ENCODE measurements around the gene IL1RAPL1.

IL1RAPL1 gene

DNA sequence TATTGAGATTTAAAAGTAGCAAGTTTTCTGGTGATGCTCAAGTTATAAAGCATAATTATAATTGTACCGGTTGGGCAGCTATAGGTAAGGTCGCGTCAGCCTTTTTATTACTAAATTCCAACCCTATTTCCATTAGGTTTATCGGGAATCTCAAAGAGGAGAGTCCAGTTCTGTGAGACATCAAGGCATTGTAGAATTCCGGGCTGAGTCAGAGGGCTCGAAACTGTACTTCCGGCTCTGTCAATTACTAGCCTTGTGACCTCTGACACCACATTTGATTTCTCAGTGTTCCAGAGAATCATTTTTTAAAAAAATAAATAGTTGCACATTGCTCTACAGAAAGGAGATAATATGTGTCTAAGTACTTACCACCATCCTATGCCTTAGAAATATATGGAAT lies 4.3 kb downstream of the IL1RAPL1 start:
- no peaks in the 10 kb centered on the region for H3K36me3 ChIP-seq (ENCODE audit: insufficient read depth, low read length)
- ATAC-seq (ENCODE audit: insufficient read depth, low read depth) (no peak), DNase-seq (no peak)
- H3K9ac ChIP-seq (ENCODE audit: low read depth, low read length): no peak overlapping the region
- no peaks in the 10 kb centered on the region for H3K79me2 ChIP-seq (ENCODE audit: insufficient read depth, low read length)
- no peaks in the 10 kb centered on the region for H3K9me3 ChIP-seq (ENCODE audit: insufficient read depth, low read length, severe bottlenecking)
- no peak overlapping the region for H2AFZ ChIP-seq (ENCODE audit: low read depth, low read length)
- TF ChIP-seq, protein P1, sequence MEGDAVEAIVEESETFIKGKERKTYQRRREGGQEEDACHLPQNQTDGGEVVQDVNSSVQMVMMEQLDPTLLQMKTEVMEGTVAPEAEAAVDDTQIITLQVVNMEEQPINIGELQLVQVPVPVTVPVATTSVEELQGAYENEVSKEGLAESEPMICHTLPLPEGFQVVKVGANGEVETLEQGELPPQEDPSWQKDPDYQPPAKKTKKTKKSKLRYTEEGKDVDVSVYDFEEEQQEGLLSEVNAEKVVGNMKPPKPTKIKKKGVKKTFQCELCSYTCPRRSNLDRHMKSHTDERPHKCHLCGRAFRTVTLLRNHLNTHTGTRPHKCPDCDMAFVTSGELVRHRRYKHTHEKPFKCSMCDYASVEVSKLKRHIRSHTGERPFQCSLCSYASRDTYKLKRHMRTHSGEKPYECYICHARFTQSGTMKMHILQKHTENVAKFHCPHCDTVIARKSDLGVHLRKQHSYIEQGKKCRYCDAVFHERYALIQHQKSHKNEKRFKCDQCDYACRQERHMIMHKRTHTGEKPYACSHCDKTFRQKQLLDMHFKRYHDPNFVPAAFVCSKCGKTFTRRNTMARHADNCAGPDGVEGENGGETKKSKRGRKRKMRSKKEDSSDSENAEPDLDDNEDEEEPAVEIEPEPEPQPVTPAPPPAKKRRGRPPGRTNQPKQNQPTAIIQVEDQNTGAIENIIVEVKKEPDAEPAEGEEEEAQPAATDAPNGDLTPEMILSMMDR (IDR thresholded peaks at IDR 0.05; ENCODE audit: borderline replicate concordance, extremely low read depth, low read length, poor library complexity, severe bottlenecking): no peak
- TF ChIP-seq EZH2 (IDR thresholded peaks at IDR 0.05; ENCODE audit: borderline replicate concordance, low read depth, low read length, severe bottlenecking): no peak
- H3K4me3 ChIP-seq (ENCODE audit: low read depth in 1 of 2, low read length in 2 of 2): no peak overlapping the region
- no peak overlapping the region for H3K27ac ChIP-seq (ENCODE audit: low read length)
- H3K4me1 ChIP-seq (ENCODE audit: insufficient read depth, low read length): no peaks in the 10 kb centered on the region
- no peak overlapping the region for H3K4me2 ChIP-seq (ENCODE audit: insufficient read depth, low read length)
- no peaks in the 10 kb centered on the region for H3K27me3 ChIP-seq (ENCODE audit: insufficient read depth, low read length, poor library complexity)
- no peaks in the 10 kb centered on the region for H4K20me1 ChIP-seq (ENCODE audit: insufficient read depth, low read length)

DNA sequence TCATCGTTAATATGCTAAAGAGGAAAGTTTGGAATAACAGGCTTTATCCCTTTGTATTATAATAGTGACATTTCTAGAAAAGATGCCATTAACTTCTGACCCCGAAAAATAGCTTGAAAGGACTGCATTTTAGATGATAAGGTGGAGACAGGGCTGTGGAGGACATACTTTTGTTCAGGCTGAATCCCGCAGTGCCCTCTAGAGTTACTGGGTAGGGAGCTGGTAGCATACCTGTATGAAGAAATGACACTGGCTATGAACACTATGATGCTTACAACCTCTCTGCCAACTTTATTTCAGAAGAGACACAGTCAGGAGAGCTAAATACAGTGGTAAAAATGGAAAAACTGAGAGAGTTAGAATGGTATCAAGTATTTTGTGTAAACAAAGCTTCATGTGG lies 8.1 kb downstream of the IL1RAPL1 start:
- Histone ChIP-seq H3K4me2 (ENCODE audit: insufficient read depth, low read length) (no peak overlapping the region), H3K4me1 (ENCODE audit: insufficient read depth, low read length) (no peaks in the 10 kb centered on the region), H2AFZ (ENCODE audit: low read depth, low read length) (no peak overlapping the region), H3K27me3 (ENCODE audit: insufficient read depth, low read length, poor library complexity) (no peaks in the 10 kb centered on the region), H3K36me3 (ENCODE audit: insufficient read depth, low read length) (no peaks in the 10 kb centered on the region), H3K27ac (ENCODE audit: low read length) (no peak overlapping the region), H3K4me3 (ENCODE audit: low read depth in 1 of 2, low read length in 2 of 2) (no peak overlapping the region), H3K9ac (ENCODE audit: low read depth, low read length) (no peak overlapping the region), H4K20me1 (ENCODE audit: insufficient read depth, low read length) (no peaks in the 10 kb centered on the region), H3K79me2 (ENCODE audit: insufficient read depth, low read length) (no peaks in the 10 kb centered on the region), H3K9me3 (ENCODE audit: insufficient read depth, low read length, severe bottlenecking) (no peaks in the 10 kb centered on the region)
- no peak for DNase-seq
- TF ChIP-seq EZH2 (IDR thresholded peaks at IDR 0.05; ENCODE audit: borderline replicate concordance, low read depth, low read length, severe bottlenecking): no peak
- TF ChIP-seq, protein P1 (IDR thresholded peaks at IDR 0.05; ENCODE audit: borderline replicate concordance, extremely low read depth, low read length, poor library complexity, severe bottlenecking): no peak
- ATAC-seq (ENCODE audit: insufficient read depth, low read depth): no peak

DNA sequence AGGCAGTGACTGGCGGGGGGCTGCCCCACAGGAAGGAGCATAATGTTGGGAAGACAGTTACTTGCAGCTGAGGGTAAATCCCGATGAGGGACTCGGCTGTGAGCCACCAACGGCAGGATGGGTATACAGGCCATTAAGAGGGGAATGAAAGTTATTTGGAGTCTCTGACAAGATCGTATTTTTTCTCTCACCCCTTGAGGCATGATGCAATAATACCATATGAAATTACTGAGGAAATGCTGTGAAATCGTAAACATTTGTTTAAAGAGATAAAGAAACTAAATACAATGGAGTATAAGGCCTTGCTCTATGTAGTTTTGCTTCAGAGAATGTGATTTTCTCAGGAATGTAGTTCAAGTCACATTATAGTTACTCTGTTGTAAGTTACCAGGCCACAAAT lies 12.7 kb downstream of the IL1RAPL1 start:
- Histone ChIP-seq H3K79me2 (ENCODE audit: insufficient read depth, low read length) (no peaks in the 10 kb centered on the region), H3K4me2 (ENCODE audit: insufficient read depth, low read length) (no peak overlapping the region), H3K9ac (ENCODE audit: low read depth, low read length) (no peak overlapping the region), H3K27ac (ENCODE audit: low read length) (no peak overlapping the region), H4K20me1 (ENCODE audit: insufficient read depth, low read length) (no peaks in the 10 kb centered on the region), H3K4me1 (ENCODE audit: insufficient read depth, low read length) (no peaks in the 10 kb centered on the region), H3K36me3 (ENCODE audit: insufficient read depth, low read length) (no peaks in the 10 kb centered on the region), H2AFZ (ENCODE audit: low read depth, low read length) (no peak overlapping the region), H3K27me3 (ENCODE audit: insufficient read depth, low read length, poor library complexity) (no peaks in the 10 kb centered on the region), H3K4me3 (ENCODE audit: low read depth in 1 of 2, low read length in 2 of 2) (no peak overlapping the region), H3K9me3 (ENCODE audit: insufficient read depth, low read length, severe bottlenecking) (no peaks in the 10 kb centered on the region)
- TF ChIP-seq, protein P1 (IDR thresholded peaks at IDR 0.05; ENCODE audit: borderline replicate concordance, extremely low read depth, low read length, poor library complexity, severe bottlenecking): no peak
- TF ChIP-seq EZH2 (IDR thresholded peaks at IDR 0.05; ENCODE audit: borderline replicate concordance, low read depth, low read length, severe bottlenecking): no peak
- DNase-seq (no peak), ATAC-seq (ENCODE audit: insufficient read depth, low read depth) (no peak)

DNA sequence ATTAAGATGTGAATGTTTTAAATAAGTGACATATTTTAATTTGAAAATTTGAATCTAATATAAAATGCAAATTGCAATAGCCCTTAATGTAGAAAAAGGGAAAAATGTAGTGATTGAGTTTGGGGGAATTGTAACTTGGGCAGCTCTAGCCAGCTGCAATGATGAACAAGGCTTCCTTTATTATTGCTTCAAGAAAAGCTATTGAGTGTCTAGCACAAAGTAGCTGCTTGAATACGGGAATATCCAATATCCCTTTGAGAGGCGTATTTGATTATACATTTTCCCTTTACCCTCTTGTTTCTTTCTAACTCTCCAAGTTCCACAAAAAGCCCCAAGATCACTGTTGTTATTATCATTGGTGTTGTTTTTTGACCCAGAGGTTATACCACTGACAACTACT lies 21.8 kb downstream of the IL1RAPL1 start:
- Histone ChIP-seq H4K20me1 (ENCODE audit: insufficient read depth, low read length) (no peaks in the 10 kb centered on the region), H3K9me3 (ENCODE audit: insufficient read depth, low read length, severe bottlenecking) (no peaks in the 10 kb centered on the region), H3K79me2 (ENCODE audit: insufficient read depth, low read length) (no peaks in the 10 kb centered on the region), H3K36me3 (ENCODE audit: insufficient read depth, low read length) (no peaks in the 10 kb centered on the region), H3K4me1 (ENCODE audit: insufficient read depth, low read length) (no peaks in the 10 kb centered on the region), H3K4me3 (ENCODE audit: low read depth in 1 of 2, low read length in 2 of 2) (no peak overlapping the region), H3K9ac (ENCODE audit: low read depth, low read length) (no peak overlapping the region), H3K4me2 (ENCODE audit: insufficient read depth, low read length) (no peak overlapping the region), H3K27ac (ENCODE audit: low read length) (no peak overlapping the region), H2AFZ (ENCODE audit: low read depth, low read length) (no peak overlapping the region), H3K27me3 (ENCODE audit: insufficient read depth, low read length, poor library complexity) (no peaks in the 10 kb centered on the region)
- DNase-seq (no peak), ATAC-seq (ENCODE audit: insufficient read depth, low read depth) (no peak)
- TF ChIP-seq, protein P1 (IDR thresholded peaks at IDR 0.05; ENCODE audit: borderline replicate concordance, extremely low read depth, low read length, poor library complexity, severe bottlenecking): no peak
- TF ChIP-seq EZH2 (IDR thresholded peaks at IDR 0.05; ENCODE audit: borderline replicate concordance, low read depth, low read length, severe bottlenecking): no peak

Measured in DND-41 (cell line).